GM19099 (cell line): ENCODE data around the gene OR2J1.

ENCODE experiments used
- POLR2A ChIP-seq: IDR thresholded peaks from 3 replicates; pipeline ENCODE4 v1.6.1; 2011; ENCODE audit warnings: low read depth; ENCODE audit not compliant: insufficient read length; ENCODE audit errors: extremely low read depth

OR2J1 gene

DNA sequence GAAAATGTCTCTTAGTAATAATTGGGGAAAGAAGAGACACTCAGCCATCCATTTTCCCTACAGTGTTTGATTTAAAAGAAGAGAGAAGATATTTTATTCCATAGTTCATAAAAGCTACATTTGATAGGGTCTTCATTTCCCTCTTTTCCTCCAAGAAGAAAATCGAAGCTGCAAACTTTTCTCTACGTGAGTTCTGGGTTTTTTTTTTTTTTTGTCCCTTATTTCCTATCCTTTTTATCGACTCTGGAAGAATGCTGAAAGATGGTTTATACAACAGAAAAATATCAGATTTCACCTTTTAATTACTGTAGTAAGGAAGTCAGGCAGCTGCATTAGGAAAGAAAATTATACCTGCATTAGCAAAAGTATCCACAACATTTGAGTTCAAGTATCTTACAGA, at the start of gene OR2J1:
OR2J1 (plus strand) TSS at position 301 of the 400 bp plus-strand sequence. CDS start 1,453 bp downstream, outside the sequence.
- TF ChIP-seq POLR2A, result no peak

DNA sequence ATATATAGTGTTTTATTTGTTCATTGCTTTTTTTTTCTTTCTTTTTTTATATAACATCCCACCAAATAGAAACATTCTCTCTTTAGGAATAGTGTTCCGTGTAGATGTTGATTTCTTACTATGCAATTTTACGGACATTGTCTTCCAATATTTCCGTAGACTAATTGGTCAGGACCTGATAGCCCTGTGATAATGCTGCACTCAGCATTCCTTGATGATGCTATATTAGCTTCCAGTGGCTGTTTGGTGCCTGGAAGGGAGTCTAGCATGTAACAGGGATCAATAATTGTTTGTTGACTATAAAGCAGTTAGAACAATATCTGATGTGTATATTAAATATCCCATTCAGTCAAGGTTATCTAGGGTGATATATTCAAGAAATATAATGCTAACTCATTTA, 47.6 kb upstream of the OR2J1 start:
- no peak for TF ChIP-seq POLR2A

DNA sequence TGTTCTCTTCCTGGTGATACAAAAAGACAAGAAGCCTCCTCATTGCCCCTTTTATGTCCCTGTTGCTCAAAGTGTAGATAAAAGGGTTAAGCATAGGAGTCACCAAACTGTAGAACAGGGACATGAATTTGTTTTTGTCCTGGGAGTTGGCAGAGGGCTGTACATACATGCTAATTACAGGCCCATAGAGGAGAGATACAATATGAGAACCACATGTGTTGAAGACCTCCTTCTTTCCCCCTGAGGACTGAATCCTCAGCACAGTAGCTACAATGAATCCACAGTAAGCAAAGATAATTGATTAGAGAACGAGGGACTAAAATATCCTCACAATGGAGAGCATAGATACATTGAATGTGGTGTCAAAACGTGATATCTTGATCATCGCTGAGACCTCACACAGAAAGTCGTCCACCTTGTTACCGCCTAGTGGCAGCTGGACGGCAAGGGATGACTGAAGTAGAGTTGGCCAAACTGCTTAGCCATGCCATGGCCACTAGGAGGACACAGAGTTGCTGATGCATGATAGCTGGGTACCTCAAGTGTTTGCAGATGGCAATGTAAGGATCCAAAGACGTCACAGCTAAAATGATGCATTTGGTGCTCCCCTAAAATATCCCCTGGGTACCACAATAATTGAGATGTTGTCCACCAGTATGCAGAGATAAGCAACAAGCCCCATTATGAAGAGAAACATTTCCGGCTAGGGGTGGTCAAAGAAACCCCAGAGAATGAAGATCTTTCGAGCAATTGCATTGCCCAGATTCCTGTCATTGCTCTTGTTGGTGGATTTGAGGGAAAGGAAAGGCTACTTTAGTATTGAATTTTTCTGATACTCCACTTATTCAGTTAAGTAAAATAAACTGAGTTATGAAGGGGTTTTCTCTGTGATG, 27.2 kb upstream of the OR2J1 start:
- TF ChIP-seq POLR2A, result no peak

DNA sequence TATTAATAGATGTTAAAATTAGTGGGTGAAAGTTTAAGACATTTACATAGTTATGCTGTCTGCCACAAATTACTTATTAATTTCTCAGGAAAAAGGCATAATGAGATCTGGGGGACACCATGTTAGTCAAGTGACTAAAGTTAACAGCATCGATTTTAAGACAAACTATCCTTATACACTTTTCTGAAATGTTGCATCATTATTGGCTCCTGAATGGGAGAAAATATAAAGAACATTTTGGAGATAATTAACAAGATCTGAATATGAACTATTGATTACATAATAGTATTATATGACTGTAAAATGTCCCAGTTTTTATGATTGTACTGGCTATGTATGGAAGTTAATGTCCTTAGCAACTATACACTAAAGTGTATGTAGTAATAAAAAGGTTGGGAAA, 20.1 kb upstream of the OR2J1 start:
- no peak for TF ChIP-seq POLR2A

DNA sequence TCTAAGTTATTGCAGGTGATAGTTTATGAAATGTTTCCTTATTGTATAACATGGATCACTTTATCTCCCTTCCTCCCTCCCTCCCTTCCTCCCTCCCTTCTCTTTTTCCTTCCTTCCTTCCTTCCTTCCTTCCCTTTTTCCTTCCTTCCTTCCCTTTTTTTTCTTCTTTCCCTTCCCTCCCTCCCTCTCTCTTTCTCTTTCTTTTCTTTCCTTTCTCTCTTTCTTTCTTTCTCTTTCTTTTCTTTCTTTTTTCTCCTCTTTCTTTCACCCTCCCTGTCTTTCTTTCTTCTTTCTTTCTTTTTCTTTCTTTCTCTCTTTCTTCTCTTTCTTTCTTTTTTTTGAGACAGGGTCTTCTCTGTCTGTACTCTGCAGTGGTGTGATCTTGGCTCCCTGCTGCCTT, 18.0 kb upstream of the OR2J1 start:
- no peak for TF ChIP-seq POLR2A

DNA sequence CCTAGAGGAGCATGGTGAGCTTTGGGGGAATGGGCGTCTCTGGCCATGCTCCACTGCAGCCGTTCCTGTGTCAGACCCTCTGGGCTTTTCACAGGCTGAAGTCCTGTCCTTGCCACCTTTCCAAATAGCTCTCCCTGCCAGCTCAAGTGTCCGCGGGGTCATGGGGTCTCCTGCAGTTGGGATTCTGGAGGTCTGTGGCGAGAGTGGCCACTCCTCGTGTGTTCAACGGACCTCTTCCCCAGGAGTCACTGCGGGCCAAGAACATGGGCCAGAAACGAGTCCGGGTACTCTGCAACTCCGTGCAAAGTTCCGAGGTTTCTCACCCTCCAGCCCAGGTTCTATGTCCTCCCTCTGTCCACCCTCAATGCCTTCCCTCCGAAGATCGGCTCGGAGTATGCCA, 16.8 kb upstream of the OR2J1 start:
- TF ChIP-seq POLR2A, result no peak

DNA sequence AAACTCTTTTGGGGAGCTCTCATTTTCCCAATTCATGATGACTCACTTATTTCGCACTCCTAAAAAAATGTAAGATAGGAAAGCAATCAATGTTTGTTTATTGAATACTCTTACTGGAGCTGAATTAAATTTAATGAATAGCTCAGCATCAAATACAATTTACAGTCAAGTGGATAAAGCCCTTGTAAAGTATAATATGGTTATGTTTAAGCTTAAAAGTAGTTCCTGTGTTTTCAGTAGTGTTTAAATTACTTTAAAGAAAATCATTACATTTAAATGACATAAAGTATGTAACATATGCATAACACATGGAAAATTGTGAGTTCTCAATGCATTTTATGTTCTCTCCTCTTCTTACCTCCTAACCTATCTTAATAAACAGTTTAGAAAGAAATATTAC, 12.1 kb upstream of the OR2J1 start, which contains the start of gene OR2B3:
OR2B3 (minus strand) TSS at position 101 of the 400 bp plus-strand sequence; CDS start at position 36, 65 bp downstream.
- TF ChIP-seq POLR2A, result no peak

DNA sequence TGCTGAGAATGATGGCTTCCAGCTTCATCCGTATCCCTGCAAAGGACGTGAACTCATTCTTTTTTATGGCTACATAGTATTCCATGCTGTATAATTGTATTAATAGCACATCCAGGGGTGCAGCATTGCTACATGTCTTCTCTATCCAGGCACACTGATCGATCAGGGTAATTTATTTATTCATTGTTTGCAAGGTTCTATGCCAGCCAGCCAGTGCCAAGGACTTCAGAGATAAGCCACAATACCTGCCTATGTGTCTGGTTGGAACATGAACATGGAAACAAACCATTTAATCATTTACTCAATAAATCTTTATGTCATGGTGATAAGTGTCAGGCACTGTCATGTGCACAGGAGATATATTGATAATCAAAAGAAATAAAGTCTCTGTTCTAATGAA, 6.3 kb upstream of the OR2J1 start:
- TF ChIP-seq POLR2A, result no peak

DNA sequence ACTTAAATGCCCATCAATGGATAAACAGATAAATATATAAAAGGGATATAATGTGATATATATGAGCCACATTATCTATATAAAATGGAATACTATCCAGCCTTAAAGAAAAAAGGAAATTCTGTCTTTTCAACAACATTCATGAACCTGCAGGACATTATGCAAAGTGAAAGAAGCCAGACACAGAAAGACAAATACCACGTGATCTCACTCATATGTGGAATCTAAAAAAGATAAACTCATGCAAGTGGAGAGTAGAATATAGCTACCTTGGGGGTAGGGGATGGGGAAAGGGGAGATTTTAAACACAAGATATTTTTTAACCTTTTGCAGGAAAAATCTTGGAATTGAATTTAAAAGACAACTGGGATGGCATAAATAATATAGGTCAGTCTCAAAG, 1.5 kb upstream of the OR2J1 start:
- no peak for TF ChIP-seq POLR2A

DNA sequence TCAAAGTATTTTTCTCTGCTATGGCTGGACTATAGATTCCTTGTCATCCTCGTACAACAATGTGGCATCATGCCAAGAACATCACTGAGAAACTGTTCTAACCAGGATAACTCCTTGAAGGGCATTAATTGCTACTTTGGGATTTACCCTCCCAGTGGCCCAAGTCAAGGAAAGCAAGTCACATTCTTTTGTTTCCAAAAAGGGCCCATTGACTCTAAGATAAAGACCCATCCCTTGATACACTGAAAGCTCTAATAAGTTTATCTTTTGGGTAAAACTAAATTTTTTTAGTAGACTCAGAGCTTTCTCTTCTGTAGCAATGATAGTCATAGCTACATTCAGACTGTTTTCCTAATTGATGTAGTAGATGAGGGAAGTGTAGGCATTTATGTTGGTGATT, 8.5 kb downstream of the OR2J1 start, which contains the start of gene OR2J3:
OR2J3 (plus strand) TSS at position 301 of the 400 bp plus-strand sequence. CDS start 3,833 bp downstream, outside the sequence.
- no peak for TF ChIP-seq POLR2A

DNA sequence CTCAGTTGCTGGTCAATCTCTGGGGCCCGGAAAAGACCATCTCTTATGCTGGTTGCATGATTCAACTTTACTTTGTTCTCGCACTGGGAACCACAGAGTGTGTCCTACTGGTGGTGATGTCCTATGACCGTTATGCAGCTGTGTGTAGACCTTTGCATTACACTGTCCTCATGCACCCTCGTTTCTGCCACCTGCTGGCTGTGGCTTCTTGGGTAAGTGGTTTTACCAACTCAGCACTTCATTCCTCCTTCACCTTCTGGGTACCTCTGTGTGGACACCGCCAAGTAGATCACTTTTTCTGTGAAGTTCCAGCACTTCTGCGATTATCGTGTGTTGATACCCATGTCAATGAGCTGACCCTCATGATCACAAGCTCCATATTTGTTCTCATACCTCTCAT, 12.8 kb downstream of the OR2J1 start:
- no peak for TF ChIP-seq POLR2A

DNA sequence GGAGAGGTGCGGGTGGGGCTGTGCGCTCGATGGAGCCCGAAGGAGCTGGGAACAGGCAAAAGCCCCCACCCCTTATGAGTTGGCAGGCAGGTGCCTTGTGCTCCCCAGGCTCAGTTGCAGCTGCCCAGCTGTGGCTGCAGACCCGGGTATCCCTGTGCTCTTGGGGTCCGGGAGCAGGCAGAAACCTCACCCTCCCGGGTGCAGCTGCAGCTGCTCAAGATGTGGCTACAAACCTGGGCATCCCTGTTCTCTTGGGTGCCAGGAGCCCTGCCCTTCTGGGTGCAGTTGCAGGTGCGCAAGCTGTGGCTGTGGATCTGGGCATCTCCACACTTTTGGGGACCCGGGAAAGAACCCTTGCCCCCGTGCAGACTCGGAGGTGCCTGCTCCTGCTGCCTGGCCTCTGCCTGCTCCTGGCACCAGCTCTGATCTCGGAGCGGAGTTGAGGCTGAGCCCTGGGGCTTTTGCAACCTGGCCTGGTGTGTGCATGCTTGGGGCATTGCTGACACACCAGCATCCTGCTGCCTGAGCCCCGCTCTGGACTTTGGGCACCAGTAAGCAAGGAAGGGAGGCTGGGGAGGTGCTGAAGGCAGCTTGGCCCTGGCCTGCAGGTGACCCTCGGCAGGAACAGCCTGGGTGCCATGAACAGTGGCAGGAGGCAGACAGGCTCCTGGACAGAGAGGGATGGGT, 30.2 kb downstream of the OR2J1 start:
- TF ChIP-seq POLR2A, result no peak

DNA sequence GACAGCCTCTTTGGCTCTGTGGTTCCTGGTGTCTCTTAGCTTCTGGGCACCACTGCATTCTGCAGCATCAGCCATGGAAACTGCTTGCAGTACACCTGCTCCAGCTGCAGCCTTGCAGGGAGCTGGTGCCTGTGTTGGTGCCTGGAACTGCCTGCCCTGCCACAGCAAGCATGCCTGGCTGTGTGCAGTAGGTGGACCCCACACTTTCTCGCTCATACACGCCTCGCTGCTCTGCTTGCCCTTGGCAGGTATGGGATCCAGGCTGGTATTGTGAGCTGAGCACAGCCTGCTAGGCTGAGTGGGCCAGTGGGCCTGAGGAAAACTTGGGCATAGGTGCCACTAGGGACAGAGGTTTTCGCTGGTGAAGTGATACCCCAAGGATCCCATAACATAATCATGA, 31.4 kb downstream of the OR2J1 start:
- no peak for TF ChIP-seq POLR2A

DNA sequence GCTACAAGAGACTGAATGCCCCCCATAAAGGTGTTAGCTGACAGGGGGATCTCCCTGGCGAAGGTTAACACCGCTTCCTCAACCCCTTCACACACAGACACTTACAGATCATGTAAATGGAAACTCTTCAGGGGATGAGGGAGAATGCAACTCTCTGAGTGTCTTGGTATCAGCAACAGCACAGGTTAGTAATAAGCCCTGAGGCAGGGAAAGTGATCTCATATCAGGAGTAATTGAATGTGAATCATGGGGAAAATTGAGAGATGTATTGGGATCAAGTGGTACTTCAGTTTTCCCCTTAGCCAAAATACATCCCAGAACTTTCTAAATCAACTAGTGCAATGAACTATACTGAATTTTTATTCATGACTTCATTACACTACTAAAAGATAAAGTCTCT, 32.4 kb downstream of the OR2J1 start:
- no peak for TF ChIP-seq POLR2A

DNA sequence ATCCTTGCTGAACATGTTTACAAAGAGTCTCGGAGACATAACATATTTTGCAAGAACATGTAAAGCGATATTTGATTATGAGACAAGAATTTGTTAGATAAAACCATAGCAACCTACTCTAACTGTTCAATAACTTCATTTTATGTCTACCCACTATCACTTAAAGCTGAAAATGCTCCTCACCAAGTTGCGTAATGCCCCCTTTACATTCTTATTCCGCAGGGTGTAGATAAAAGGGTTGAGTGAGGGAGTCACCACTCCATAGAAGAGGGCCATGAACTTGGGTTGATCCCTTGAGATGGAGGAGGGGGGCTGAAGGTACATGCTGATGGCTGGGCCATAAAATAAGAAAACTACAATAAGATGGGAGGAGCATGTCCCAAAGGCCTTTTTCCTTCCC, 38.4 kb downstream of the OR2J1 start:
- no peak for TF ChIP-seq POLR2A

DNA sequence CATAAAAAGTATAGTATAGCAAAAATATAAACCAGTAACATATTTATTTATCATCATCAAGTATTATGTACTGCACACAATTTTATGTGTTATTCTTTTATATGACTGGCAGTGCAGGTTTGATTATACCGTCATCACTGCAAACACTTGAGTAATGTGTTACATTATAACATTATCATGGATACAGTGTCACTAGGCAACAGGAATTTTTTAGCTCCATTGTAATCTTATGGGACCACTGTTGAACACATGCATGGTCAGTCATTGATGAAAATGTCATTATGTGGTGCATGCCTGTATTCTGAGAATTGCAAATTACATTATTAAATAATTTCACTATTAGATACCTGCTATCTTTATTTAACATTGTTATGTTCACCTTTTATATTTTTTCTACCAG, 42.3 kb downstream of the OR2J1 start:
- TF ChIP-seq POLR2A, result no peak
